Right lobe of liver (tissue), 6 donors: ENCODE data around the gene UBASH3B. TPM values are rescaled to one million over a fixed set of nuclear protein-coding genes. Genes with fewer than 3 reads are reported as not detected.

Experiments used
- ATAC-seq, 4 donors: fragments of 200-7000 bp; cut with Tn5 transposase; one replicate each; pipeline ENCODE4 v1.9.1; 2020; ENCODE audit warnings: mild to moderate bottlenecking in 4 of 4, moderate library complexity in 4 of 4
- DNase-seq, 3 donors: peaks; one replicate each; pipeline ENCODE4 v3.0.0-alpha.2; 2020
- H3K27ac ChIP-seq, 3 donors: fragments of 200-600 bp; one replicate each; pipeline ENCODE4 v1.8.0; 2022
- H3K27me3 ChIP-seq, 2 donors: fragments of 200-600 bp; one replicate each; pipeline ENCODE4 v1.8.0; 2022
- H3K36me3 ChIP-seq, 4 donors: fragments of 200-600 bp; sonication (generic) in 1 of 4; one replicate each; pipeline versions ENCODE4 v1.5.1 to v1.8.0; 2017 to 2022; ENCODE audit warnings: control low read depth in 1 of 4
- H3K4me1 ChIP-seq, 4 donors: fragments of 200-600 bp; sonication (generic) in 1 of 4; one replicate each; pipeline versions ENCODE4 v1.5.1 to v1.8.0; 2017 to 2022; ENCODE audit warnings: control low read depth in 1 of 4
- H3K4me3 ChIP-seq, 3 donors: fragments of 200-600 bp; one replicate each; pipeline ENCODE4 v1.8.0; 2022
- H3K9me3 ChIP-seq, 4 donors: fragments of 200-600 bp; sonication (generic) in 1 of 4; one replicate each; pipeline versions ENCODE4 v1.5.1 to v1.8.0; 2017 to 2022; ENCODE audit warnings: control low read depth in 1 of 4
- POLR2A ChIP-seq: fragments of 450-650 bp; IDR thresholded peaks from one replicate; pipeline ENCODE4 v1.6.1; 2017; ENCODE audit warnings: antibody characterized with exemption, mild to moderate bottlenecking
- whole genome bisulfite sequencing: methylation state at CpG from one replicate; pipeline ENCODE4 v1.1.6; 2018; ENCODE audit warnings: low coverage, low lambda C conversion rate; ENCODE audit not compliant: insufficient coverage; ENCODE audit errors: missing lambda C conversion rate; 5-methylcytosine and 5-hydroxymethylcytosine counted together
- intact Hi-C, 2 donors: fragments of 100-400 bp; cut with DNase I; formaldehyde crosslinking; loops; one replicate each; pipeline versions ENCODE4 v1.11.2 to v1.14.1; 2022
- total RNA-seq, 6 experiments: library from RNA; depleted of rRNA in 2 of 6; stranded (reverse); fragments of >200 nt in 2 of 6; fragmentation: NEBNext Ultra II Directional in 3 of 6; extraction: Animal tissue kit (Norgen Biotek cat#: 25700) in 3 of 6; gene quantifications; one replicate each; pipeline versions ENCODE4 v1.1.0 to v1.2.4, GENCODE V29; 2016 to 2023
- TF ChIP-seq, protein P1 (sequence below), 4 donors: fragments of 200-600 bp in 3 of 4; fragments of 450-650 bp in 1 of 4; IDR thresholded peaks; one replicate each; pipeline versions ENCODE4 v1.5.1 to v1.8.0; 2016 to 2022; ENCODE audit warnings: antibody characterized with exemption in 4 of 4, mild to moderate bottlenecking in 2 of 4
- donor health status: DM: no; HTN: yes; CAD: no.
- donor health status: DM: no; HTN: no; CAD: no.
- donor health status: DM: no; HTN: no; CAD: no.
- donor health status: DM: no; HTN: yes; CAD: no.
- donor health status: DM: no; HTN: yes; CAD: no.

Gene UBASH3B
- total RNA-seq, 6 experiments from 2014 or later, result 1.7 to 10.5 (median 2.4) TPM

DNA sequence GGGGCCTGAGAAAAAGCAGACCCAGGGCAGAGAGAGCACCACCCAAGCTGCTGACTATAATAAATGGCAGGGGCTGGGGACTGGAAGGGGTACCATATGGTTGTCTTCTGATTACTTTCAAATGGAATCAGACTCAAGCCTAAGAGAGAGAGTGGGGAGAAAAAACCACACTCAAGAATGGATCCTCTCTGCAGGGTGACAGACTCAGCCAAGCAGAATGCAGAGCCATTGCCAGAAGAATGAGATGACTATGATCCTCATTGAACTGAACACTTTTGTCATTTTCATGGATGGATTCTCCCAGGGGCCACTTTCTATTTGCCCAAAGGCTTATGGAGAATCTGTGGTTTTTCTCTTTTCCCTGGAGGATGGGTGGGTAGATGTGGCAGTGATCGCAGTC, 8.7 kb downstream of the UBASH3B start:
- H3K36me3 ChIP-seq, result no peaks in the 10 kb centered on the region
- H3K4me3 ChIP-seq, result no peak overlapping the region
- H3K9me3 ChIP-seq, result no peaks in the 10 kb centered on the region
- TF ChIP-seq, protein P1, sequence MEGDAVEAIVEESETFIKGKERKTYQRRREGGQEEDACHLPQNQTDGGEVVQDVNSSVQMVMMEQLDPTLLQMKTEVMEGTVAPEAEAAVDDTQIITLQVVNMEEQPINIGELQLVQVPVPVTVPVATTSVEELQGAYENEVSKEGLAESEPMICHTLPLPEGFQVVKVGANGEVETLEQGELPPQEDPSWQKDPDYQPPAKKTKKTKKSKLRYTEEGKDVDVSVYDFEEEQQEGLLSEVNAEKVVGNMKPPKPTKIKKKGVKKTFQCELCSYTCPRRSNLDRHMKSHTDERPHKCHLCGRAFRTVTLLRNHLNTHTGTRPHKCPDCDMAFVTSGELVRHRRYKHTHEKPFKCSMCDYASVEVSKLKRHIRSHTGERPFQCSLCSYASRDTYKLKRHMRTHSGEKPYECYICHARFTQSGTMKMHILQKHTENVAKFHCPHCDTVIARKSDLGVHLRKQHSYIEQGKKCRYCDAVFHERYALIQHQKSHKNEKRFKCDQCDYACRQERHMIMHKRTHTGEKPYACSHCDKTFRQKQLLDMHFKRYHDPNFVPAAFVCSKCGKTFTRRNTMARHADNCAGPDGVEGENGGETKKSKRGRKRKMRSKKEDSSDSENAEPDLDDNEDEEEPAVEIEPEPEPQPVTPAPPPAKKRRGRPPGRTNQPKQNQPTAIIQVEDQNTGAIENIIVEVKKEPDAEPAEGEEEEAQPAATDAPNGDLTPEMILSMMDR (IDR thresholded peaks at IDR 0.05), result no peak
- TF ChIP-seq POLR2A, result no peak
- whole genome bisulfite sequencing, result 83% methylated on average over 1 of the region's 1 CpG
- ATAC-seq (no peak), DNase-seq (no peak)
- intact Hi-C loops, result no loop called here
- no peak overlapping the region for H3K27ac ChIP-seq
- no peaks in the 10 kb centered on the region for H3K4me1 ChIP-seq
- H3K27me3 ChIP-seq, result no peaks in the 10 kb centered on the region

DNA sequence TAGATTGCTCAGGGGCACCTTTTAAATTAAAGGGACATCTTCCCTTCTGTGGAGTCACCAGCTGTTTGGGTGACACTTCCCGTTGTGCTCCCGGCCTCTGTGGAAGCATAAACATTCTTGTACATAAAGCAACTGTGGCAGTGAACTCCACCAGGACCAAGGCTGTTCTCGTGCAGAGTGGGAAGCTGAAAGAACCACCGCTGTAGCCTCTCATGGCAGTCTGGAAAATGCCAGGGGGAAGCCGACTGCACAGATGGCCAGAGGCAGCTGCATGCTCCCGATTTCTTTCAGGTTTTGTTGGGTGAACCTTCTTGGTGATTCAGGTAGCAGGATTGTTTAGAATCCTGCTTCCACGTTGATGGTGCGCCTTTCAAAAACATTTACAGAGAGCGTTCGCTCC, 10.3 kb downstream of the UBASH3B start:
- Histone ChIP-seq H3K9me3 (no peaks in the 10 kb centered on the region), H3K4me3 (no peak overlapping the region), H3K27me3 (no peaks in the 10 kb centered on the region), H3K36me3 (no peaks in the 10 kb centered on the region), H3K27ac (no peak overlapping the region), H3K4me1 (no peaks in the 10 kb centered on the region)
- 39% methylated on average over 8 of the region's 10 CpGs for WGBS
- DNase-seq, result no peak
- intact Hi-C loops, result no loop called here
- TF ChIP-seq POLR2A, result no peak
- TF ChIP-seq, protein P1 (IDR thresholded peaks at IDR 0.05), result no peak
- peak in 2 of 4 donors; percentile 28 to 31 for ATAC-seq

DNA sequence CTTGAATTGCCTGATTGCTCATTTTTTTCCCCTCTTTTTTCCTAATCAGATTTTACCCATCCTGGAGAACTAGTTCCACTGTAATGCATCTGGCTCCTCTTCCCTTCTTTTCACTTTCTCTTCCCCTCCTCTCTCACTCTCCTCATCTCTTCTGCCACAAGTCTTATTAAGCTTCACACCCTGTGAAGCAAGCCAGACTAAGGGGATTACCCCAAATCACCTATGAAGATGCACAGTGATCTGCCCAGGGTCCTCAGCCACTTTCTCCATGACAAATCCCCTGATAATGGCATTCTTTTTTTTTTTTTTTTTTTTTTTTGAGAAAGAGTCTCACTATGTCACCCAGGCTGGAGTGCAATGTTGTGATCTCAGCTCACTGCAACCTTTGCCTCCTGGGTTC, 11.2 kb downstream of the UBASH3B start:
- no peak for ATAC-seq
- DNase-seq, result no peak
- no peak overlapping the region for H3K4me3 ChIP-seq
- no peaks in the 10 kb centered on the region for H3K9me3 ChIP-seq
- no peaks in the 10 kb centered on the region for H3K4me1 ChIP-seq
- TF ChIP-seq POLR2A, result no peak
- TF ChIP-seq, protein P1 (IDR thresholded peaks at IDR 0.05), result no peak
- H3K27me3 ChIP-seq, result no peaks in the 10 kb centered on the region
- intact Hi-C loops, result no loop called here
- H3K36me3 ChIP-seq, result no peaks in the 10 kb centered on the region
- no peak overlapping the region for H3K27ac ChIP-seq

DNA sequence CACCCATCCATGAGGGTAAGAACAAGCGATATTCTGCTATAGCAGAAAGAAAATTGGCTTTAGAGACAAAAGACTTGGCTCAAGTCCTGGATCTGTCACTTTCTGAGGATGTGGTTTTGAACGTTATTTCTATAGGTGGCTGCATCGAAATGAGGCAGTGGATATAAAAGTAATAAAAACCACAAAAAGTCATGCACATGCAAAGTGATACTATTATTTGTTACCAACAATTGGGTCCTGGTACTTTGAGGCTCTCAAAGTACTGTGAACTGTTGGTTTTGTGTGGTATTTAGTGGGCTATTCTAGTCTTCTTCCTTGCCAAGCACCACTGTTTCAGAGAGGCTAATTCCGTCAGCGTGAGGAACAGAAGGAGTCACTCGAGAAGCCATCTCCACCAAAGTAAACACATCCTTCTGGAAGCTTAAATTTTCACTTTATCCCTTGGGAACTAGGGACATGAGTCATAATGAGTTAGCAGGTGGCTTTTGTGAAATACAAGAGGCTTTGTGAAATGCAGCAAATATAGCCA, 13.1 kb downstream of the UBASH3B start:
- no peak overlapping the region for H3K27ac ChIP-seq
- 66% methylated on average over 6 of the region's 6 CpGs for WGBS
- ATAC-seq, result no peak
- TF ChIP-seq, protein P1 (IDR thresholded peaks at IDR 0.05), result no peak
- no peak for TF ChIP-seq POLR2A
- no peaks in the 10 kb centered on the region for H3K9me3 ChIP-seq
- intact Hi-C loops, result no loop called here
- H3K4me1 ChIP-seq, result no peaks in the 10 kb centered on the region
- H3K27me3 ChIP-seq, result no peaks in the 10 kb centered on the region
- H3K36me3 ChIP-seq, result no peaks in the 10 kb centered on the region
- no peak for DNase-seq
- H3K4me3 ChIP-seq, result no peak overlapping the region

DNA sequence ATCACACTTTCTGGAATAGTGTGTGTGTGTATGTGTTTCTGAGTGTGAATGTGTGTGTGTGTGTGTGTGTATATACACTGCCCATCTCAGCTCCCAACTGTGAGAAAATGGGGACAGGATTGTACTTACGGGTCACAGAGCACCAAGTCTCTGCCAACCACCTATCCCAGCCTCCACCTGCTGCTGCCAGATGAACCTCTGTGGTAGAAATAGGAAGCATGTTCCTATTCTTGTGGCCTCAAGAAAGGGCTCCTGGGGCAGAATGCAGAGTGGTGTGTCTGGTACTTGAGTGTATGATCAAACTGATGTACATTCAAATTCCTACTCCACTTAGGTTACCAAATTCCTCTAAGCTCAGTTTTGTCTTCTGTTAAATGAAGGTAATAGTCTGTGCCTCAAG, 14.6 kb downstream of the UBASH3B start:
- peaks cover 0 to 3% (median 1%) of the 10 kb centered on the region in 4 donors for H3K4me1 ChIP-seq
- WGBS, result no CpG with 5 or more reads among the region's 1 CpG
- no peak for TF ChIP-seq POLR2A
- TF ChIP-seq, protein P1 (IDR thresholded peaks at IDR 0.05), result no peak

More for the DNA sequence above, 14.6 kb downstream of the UBASH3B start:
- Histone ChIP-seq H3K27ac (no peak overlapping the region), H3K27me3 (no peaks in the 10 kb centered on the region), H3K4me3 (no peak overlapping the region), H3K36me3 (no peaks in the 10 kb centered on the region), H3K9me3 (no peaks in the 10 kb centered on the region)
- ATAC-seq (no peak), DNase-seq (no peak)
- intact Hi-C loops, result no loop called here
